Chondrocyte (in vitro differentiated cells): ENCODE results near the gene TPRKB. TPM values are rescaled to one million over a fixed set of nuclear protein-coding genes. Genes with fewer than 3 reads are reported as not detected.

ENCODE experiments used
- DNase-seq: peaks from one replicate; pipeline ENCODE4 v3.0.0; 2021; ENCODE audit warnings: mixed read lengths, low spot score
- H3K27ac Mint-ChIP-seq: one replicate; pipeline ENCODE4 v1.8.0; 2021; ENCODE audit warnings: mild to moderate bottlenecking, moderate library complexity, mixed read lengths; ENCODE audit not compliant: unreplicated experiment
- H3K27me3 Mint-ChIP-seq: 2 replicates; pipeline ENCODE4 v1.8.0; 2021; ENCODE audit warnings: low read depth, mixed read lengths
- H3K36me3 Mint-ChIP-seq: 2 replicates; pipeline ENCODE4 v1.8.0; 2021; ENCODE audit warnings: low read depth, mixed read lengths
- H3K4me1 Mint-ChIP-seq: 2 replicates; pipeline ENCODE4 v1.8.0; 2021; ENCODE audit warnings: low read depth, mild to moderate bottlenecking, mixed read lengths
- H3K4me3 Mint-ChIP-seq: one replicate; pipeline ENCODE4 v1.8.0; 2021; ENCODE audit warnings: mild to moderate bottlenecking, moderate library complexity, mixed read lengths; ENCODE audit not compliant: unreplicated experiment
- H3K9me3 Mint-ChIP-seq: 2 replicates; pipeline ENCODE4 v1.8.0; 2021; ENCODE audit warnings: low read depth, mixed read lengths
- total RNA-seq: library from RNA; stranded (reverse); gene quantifications from 3 replicates; pipeline ENCODE4 v1.2.1, GENCODE V29; 2021
- TF ChIP-seq, protein P1 (sequence below): fragments of 200-600 bp; sonication (generic); IDR thresholded peaks from 2 replicates; pipeline ENCODE4 v1.5.0; 2021; ENCODE audit warnings: antibody characterized with exemption, mild to moderate bottlenecking, moderate library complexity

TPRKB gene
- total RNA-seq, 1 donor from 2014 or later = 14.2 TPM

DNA sequence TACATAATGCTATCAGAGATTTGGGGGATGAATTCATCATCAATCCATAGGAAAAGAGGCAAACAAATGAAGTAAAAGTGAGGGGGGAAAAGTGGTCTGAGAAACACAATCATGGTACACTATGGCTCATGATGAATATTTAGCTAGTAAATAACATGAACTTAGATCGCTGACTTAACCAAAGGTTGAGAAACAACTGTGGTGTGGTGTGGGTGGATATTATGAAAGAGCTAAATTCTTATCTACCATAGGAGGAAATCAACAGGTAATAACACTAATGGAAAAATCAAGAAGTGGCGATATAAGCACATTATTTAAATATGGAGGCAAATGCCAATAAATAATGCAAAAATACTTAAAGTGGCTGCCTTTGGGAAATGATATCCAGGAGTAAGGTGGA is 12.2 kb upstream of the TPRKB start:
- Mint-ChIP-seq H3K27ac (no peak overlapping the region), H3K4me1 (no peaks in the 10 kb centered on the region), H3K27me3 (no peaks in the 10 kb centered on the region), H3K4me3 (no peak overlapping the region), H3K9me3 (peaks cover 4% of the 10 kb centered on the region), H3K36me3 (peaks cover 19% of the 10 kb centered on the region)
- no peak for DNase-seq
- TF ChIP-seq, protein P1, sequence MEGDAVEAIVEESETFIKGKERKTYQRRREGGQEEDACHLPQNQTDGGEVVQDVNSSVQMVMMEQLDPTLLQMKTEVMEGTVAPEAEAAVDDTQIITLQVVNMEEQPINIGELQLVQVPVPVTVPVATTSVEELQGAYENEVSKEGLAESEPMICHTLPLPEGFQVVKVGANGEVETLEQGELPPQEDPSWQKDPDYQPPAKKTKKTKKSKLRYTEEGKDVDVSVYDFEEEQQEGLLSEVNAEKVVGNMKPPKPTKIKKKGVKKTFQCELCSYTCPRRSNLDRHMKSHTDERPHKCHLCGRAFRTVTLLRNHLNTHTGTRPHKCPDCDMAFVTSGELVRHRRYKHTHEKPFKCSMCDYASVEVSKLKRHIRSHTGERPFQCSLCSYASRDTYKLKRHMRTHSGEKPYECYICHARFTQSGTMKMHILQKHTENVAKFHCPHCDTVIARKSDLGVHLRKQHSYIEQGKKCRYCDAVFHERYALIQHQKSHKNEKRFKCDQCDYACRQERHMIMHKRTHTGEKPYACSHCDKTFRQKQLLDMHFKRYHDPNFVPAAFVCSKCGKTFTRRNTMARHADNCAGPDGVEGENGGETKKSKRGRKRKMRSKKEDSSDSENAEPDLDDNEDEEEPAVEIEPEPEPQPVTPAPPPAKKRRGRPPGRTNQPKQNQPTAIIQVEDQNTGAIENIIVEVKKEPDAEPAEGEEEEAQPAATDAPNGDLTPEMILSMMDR = no peak

- DNase-seq = no peak
- Mint-ChIP-seq H3K4me3 (no peak overlapping the region), H3K36me3 (peaks cover 22% of the 10 kb centered on the region), H3K27ac (no peak overlapping the region), H3K4me1 (no peaks in the 10 kb centered on the region), H3K27me3 (no peaks in the 10 kb centered on the region), H3K9me3 (peaks cover 2% of the 10 kb centered on the region)
- TF ChIP-seq, protein P1 = no peak
These were observed 9.7 kb upstream of the TPRKB start for GRCh38 chr2:73746877-73747208.

DNA sequence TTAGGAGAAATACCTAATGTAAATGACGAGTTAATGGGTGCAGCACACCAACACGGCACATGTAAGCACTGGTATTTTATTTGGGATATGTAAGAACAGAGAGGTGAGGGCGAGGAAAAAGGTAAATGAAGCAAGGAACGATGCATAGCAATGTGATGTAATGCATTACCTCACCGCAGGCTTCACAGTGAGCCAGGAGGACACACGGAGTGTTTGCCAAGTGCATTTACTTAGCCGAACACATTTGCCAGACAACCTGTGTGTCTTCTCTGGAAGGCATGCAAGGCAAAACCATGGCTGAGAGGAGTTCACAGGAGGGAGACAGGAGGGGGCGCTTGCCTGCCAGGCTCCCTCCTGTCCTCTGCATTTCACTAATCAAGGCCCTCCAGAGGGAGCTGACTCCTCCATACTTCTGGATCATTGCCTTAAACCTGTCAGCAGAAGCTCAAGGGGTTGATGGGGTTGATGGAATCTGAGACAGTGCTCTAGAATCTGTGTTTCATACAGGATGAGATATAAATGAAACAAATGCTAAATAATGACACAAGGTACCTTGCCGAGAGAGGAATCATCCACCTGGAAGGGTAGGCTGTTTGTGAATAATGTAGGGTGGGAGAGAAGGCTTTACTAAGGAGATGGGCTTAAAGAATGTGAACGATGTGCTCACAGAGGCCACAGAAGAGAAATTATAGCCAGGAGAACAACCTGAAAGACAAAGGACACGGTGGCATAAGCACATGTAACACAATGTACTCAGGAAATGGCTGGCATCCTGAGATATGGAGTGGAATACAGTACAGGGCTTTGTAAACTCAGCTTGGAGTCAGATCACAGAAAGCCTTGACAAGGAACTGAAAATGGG is 9.1 kb upstream of the TPRKB start:
- H3K27me3 Mint-ChIP-seq = no peaks in the 10 kb centered on the region
- TF ChIP-seq, protein P1 = no peak
- H3K36me3 Mint-ChIP-seq = peaks cover 26% of the 10 kb centered on the region
- no peak for DNase-seq
- no peak overlapping the region for H3K4me3 Mint-ChIP-seq
- H3K27ac Mint-ChIP-seq = no peak overlapping the region
- H3K4me1 Mint-ChIP-seq = no peaks in the 10 kb centered on the region
- H3K9me3 Mint-ChIP-seq = peaks cover 2% of the 10 kb centered on the region

DNA sequence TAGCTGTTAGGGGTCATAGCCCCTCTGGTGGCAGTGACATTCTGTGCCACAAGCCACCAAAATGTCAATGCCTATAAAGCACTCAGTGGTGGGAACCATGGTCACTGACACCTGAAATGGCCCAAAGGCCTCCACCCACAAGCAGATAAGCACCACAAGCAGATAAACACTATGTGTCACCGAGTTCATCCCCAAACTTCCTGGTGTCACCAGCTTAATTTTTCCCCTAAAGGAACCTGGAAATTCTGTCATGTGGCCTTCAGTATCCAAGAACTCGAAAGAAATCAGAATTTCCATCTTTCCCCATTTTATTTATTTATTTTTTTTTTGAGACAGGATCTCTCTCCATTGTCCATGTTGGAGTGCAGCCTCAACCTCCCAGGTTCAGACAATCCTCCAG is 3.6 kb upstream of the TPRKB start:
- peaks cover 11% of the 10 kb centered on the region for H3K36me3 Mint-ChIP-seq
- H3K9me3 Mint-ChIP-seq = peaks cover 8% of the 10 kb centered on the region
- no peak for DNase-seq
- TF ChIP-seq, protein P1 = no peak
- no peak overlapping the region for H3K4me3 Mint-ChIP-seq
- H3K27me3 Mint-ChIP-seq = no peaks in the 10 kb centered on the region
- H3K27ac Mint-ChIP-seq = no peak overlapping the region
- peaks cover 18% of the 10 kb centered on the region for H3K4me1 Mint-ChIP-seq

GRCh38 chr2:73739101-73739500 is 2.0 kb upstream of the TPRKB start:
- H3K4me3 Mint-ChIP-seq = no peak overlapping the region
- no peaks in the 10 kb centered on the region for H3K27me3 Mint-ChIP-seq
- H3K9me3 Mint-ChIP-seq = peaks cover 5% of the 10 kb centered on the region
- peaks cover 8% of the 10 kb centered on the region for H3K36me3 Mint-ChIP-seq
- H3K27ac Mint-ChIP-seq = no peak overlapping the region
- peaks cover 19% of the 10 kb centered on the region for H3K4me1 Mint-ChIP-seq
- TF ChIP-seq, protein P1 = no peak
- DNase-seq = no peak
